Stromal cell of bone marrow (primary cell): ENCODE measurements around the gene RPAP2.
"Not testable (repeated sequence)": the region's sequence is repeated elsewhere in the genome, so short reads cannot be mapped to it uniquely, and the experiment has no call there.

Experiments
- DNase-seq: peaks from one replicate; pipeline ENCODE4 v3.0.0-alpha.2; 2012; ENCODE audit warnings: low read depth

RPAP2 gene

DNA sequence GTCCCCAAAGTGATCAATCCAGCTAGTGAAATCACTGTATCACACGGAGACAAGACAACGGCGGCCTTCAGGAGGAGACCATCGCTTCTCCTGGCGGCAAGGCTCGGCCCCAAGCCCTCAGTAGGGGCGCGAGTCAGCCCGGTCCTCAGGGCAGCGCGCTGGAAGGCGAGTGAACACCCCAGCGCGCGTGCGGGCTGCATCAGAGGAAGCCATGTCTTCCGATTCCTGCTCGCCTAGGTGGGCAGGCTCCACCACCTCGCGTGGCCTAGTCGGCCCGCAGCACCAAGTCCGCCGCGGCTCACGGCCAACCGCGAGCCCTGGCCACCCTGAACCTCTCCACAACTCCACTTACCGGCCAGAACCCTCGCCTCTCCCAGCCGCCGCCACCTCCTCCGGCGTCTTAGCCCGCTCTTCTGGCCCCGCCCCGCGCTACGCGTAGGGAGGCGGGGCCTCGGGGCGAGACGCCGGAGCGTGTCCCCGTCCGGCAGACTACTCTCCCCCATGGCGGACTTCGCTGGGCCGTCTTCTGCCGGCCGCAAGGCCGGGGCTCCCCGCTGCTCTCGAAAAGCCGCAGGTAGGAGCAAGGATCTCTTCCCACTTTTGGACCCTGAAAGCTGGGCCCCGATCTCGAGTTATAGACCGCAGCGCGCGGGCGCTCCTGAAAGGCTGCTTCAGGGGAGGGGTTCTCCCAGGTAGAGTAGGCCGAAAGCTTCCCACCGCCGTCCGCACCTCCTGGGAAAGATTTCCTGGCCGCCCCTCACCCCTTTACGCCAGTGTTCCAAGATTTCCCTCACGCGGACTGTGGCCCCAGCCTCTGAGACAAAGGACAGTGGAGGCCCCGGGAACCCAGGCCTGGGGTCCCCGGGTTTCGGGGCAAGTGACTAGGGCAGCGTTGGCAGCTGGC is at the start of gene RPAP2, which contains the start of gene GLMN:
RPAP2 (plus strand) TSS at position 487 of the 904 bp plus-strand sequence; CDS start at position 502, 15 bp downstream.
GLMN (minus strand) TSS at position 415 of the 904 bp plus-strand sequence. CDS start 988 bp downstream, outside the sequence.
- peak; percentile 71 for DNase-seq

DNA sequence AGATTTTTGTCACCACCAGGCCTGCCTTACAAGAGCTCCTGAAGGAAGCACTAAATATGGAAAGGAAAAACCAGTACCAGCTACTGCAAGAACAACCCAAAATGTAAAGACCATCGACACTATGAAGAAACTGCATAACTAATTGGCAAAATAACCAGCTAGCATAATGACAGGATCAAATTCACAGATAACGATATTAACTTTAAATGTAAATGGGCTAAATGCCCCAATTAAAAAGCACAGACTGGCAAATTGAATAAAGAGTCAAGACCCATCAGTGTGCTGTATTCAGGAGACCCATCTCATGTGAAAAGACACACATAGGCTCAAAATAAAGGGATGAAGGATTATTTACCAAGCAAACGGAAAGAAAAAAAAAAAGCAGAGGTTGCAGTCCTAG is 44.1 kb upstream of the RPAP2 start:
- DNase-seq, result not testable (repeated sequence)

DNA sequence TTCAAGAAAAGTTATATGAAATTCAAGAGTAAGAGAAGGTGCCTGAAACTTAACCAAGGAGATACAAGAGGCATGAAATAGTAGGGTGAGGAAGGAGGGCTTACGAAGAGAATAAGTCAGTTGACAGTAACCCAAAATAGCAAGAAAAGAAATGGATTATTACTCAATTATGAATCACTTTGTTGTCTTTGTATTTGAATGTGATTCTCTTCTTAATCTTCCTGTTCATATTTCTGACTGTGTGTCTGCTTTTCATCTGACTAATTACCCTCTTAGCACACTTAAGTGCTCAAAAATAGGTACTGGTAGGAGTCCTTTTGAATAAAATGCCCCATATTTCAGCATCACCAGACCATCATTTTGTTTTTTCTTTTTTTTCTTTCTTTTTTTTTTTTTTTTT is 39.5 kb upstream of the RPAP2 start:
- DNase-seq, result peak; percentile 13

DNA sequence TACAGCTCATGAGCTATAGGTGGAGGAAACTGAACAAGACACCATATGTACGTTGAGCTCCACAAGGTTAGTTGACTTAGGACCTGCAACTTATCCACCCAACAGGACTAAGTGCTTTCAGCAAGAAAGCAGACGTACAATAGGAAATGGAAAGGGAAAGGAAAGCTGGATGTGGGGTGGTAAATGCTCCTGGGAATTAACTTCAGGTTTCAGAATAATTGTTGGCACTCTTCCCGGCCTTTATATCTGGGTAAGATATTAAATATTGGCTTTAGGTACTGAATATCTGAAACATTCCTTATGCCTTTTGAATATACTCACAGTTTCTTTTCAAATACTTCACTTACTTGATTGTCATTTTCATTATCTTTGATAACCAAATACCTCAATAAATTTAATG is 36.3 kb upstream of the RPAP2 start:
- no peak for DNase-seq

DNA sequence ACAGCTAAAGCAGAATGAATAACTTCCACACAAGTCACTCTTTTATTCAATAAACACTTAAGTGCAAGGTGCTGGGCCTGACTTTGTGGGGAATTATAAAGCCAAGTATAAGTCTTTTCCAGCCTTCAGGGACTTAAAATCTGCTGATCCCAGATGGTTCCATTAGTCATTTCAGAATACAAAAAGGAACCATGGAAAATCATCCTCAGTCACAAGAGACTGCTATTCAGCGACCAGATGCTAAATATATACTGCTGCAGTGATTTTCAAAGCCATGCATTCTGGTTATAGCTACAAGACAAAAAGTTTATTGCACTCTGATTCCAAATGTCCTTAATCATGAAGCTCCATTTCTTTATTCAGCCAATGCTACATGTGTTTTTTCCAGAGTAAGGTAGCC is 25.8 kb upstream of the RPAP2 start:
- DNase-seq, result no peak

DNA sequence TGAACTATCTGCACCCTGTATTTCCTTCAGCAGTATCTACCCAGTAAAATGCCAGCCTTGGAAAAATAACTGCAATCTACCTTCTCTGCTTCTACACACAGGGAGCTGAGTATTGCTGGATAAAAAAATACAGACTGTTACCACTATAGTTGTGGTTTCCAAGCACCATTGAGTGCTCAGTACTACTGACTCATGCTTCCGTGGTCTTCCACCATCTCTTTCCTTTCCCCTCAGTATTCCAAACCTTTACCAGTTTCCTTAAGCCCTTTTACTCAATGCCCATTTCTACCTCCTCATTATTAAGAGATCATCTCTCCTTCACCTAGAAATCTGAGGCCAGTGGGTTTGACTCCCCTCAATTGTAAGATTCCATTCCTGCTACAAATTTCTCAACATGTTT is 23.9 kb upstream of the RPAP2 start:
- no peak for DNase-seq

GRCh38 chr1:92276082-92276481 is 22.8 kb upstream of the RPAP2 start:
- DNase-seq, result no peak

DNA sequence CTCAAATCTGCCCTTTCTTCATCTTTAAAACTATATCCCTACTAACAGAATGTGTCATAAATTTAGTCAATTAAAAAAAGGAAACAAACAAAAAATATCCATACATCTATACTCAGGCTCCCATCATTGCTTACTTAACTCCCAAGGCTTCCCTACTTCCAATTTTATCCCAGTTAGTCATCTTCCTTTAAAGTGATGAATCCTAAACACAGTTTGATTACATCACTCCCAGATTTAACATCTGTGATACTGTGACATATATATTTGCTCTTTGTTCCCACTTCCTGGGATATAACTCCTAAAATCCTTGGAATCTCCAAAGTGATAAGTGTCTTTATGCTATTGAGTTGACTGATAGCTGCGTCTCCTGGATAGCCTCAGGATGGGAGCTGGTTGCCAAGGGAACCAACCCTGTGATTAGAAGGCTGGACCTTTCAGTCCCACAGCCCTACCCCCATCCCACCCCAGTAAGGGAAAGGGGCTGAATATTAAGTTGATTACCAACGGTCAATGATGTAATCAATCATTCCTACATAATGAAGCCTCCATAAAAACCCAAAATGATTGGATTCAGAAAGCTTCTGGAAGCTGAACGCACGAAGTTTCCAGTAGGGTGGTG is 21.6 kb upstream of the RPAP2 start:
- DNase-seq, result no peak

GRCh38 chr1:92279781-92280180 is 19.1 kb upstream of the RPAP2 start:
- DNase-seq, result not testable (repeated sequence)

DNA sequence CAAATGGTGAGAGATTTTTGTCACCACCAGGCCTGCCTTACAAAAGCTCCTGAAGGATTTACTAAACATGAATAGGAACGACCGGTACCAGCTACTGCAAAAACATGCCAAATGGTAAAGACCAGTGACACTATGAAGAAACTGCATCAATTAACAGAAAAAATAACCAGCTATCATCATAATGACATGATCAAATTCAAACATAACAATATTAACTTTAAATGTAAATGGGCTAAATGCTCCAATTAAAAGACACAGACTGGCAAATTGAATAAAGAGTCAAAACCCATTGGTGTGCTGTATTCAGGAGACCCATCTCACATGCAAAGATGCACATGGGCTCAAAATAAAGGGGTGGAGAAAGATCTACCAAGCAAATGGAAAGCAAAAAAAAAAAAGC is 17.4 kb upstream of the RPAP2 start:
- not testable (repeated sequence) for DNase-seq

DNA sequence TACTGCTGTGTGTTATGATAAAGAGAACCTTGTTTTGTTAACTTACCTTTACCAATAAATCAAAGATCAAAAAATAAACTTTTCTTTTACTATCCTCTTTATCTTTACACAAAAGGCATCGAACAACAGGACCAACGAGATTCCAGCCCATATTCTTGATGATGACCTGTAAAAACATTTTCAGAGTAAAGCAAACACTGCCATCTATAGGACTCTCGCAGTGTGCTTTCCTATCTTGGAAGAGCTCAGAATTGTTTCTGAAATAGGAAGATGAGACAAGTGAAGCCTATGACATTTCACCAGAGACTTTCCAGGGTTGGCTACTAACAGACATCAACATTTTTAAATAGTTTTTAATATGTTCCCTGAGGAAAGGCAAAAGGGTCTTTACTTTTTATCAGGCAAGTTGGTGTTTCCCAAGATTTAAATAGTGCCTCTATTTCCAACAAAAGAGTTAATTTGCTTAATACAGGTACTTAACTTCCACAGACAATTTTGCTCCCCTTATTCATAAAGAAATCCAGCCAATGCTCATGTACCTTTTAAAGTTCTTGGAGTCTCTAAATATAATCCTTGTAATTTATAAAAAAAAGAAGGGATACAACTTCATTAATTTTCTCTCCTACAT is 7.4 kb upstream of the RPAP2 start:
- peak; percentile 50 for DNase-seq

GRCh38 chr1:92298213-92298572 is 666 bp upstream of the RPAP2 start:
- DNase-seq, result no peak

DNA sequence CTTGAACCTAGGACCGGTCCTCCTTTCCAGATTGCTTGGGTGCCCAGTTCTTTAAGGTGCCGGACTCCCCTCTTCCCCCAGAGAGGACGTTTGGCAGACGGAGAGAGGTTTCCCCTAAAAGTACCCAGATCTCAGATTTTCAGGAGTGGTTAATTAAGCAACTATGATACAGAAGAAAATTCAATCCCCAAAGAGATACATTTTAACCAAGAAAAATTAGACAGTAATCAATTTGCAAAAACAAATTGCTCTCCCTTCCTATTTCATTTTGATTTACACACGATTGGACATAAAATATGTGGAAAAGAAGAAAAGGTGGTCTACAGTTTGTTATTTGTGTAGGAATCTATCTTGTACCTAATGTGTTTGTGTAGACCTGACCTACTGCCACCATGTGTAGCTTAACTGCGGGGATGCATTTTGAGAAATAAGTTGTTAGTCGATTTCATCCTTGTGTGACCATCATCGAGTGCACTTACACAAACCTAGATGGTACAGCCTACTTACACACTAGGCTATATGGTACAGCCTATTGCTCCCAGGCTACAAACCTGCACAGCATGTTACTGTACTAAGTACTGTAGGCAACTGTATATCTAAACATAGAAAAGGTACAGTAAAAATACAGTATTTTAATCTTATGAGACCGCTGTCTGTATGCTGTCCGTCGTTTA is 755 bp downstream of the RPAP2 start:
- DNase-seq, result no peak

DNA sequence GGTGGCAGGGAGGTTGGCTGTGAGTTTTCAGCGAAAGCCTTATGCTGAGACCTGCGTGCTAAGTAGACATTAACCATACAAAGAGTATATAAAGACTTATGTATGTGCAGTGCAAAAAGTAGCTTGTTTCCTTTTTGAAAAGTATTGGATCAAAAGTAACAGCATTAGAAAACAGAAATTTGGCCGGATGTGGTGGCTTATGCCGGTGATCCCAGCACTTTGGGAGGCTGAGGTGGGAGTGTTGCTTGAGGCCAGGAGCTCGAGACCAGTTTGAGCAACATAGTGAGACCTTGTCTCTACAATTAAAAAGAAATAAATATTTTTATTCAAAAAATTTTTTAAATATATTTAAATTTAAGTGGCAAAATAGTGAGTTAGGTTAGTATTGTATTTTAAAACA is 2.2 kb downstream of the RPAP2 start:
- DNase-seq, result no peak

- DNase-seq, result no peak
Measured at GRCh38 chr1:92306020-92306419, 7.2 kb downstream of the RPAP2 start.

- no peak for DNase-seq
Measured at GRCh38 chr1:92307980-92308379, 9.1 kb downstream of the RPAP2 start.

DNA sequence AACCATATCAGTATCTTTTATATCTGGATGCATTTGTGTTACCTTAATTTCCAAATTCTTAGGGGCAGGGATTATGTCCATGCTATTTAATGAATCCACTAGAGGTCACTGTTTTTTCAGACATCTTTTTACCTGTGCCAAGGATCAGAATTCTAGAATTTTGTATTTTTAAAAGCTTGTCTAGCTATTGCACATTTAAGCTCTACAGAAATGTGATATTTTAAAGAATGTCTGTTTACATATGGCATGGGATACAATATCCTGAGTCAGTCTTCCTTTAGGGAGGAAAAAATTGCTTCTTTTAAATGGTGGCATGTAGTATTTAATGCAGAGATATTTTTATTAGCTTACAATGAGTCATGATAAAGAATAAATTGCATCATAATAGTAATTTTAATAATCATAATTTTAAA is 11.3 kb downstream of the RPAP2 start:
- DNase-seq, result peak; percentile 13

DNA sequence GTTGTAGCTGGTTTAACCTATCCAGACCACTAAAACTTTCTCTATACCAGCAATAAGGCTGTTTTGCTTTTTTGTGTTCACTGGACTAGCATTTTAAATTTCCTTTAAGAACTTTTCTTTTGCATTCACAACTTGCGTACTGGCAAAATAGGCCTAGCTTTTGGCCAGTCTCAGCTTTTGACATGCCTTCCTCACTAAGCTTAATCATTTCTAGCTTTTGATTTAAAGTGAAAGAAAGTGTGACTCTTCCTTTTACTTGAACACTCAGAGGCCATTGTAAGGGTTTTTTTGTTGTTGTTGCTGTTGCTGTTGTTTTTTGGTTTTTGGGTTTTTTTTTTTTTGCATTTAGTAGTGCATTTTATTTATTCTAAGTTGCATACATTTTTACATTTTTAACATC is 15.2 kb downstream of the RPAP2 start:
- no peak for DNase-seq

DNA sequence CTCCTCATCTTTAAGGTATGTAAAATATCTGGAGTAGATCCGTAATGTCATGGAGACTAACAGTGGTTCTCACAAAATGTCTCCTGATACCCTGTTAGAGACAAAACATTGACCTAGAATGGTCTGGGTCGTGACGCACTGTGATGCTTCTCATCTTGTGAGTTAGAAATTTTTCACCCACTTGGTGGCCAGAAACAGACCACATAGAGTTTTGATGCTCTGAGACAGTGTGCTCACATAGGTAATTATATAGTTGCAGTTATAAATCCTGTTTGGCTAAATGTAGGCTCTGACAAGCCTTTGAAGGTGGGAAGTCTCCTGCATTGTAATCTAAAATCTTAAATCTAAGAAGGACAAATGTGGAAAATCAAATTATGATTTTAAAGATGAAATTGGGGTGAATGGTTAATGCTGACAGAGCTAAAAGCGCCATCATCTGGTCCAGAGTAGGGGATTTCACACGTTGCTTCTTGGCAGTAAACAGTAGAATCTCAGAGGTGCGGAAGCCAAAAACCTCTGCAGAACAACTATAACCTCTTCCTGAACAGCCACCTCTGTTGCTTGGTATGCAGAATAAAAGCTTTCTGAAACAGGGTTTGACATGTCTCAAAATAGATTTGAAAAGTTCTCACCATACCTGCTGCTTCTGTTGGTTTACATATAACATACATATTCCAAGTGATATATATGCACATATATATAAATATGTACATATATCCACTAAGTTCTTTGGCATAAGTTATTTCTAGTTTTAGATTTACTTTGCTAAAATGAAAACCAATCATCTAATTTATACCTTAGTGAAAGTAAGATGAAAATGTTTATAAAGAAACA is 17.1 kb downstream of the RPAP2 start:
- no peak for DNase-seq

GRCh38 chr1:92317836-92318493 is 19.1 kb downstream of the RPAP2 start:
- DNase-seq, result no peak
